HepG2 (cell line): ENCODE measurements around the gene ATP5F1E. TPM values are rescaled to one million over a fixed set of nuclear protein-coding genes. Genes with fewer than 3 reads are reported as not detected.

Experiments used
- ATF7 ChIP-seq, 2 experiments: fragments of 450-650 bp in 1 of 2; sonication (generic) in 1 of 2; formaldehyde crosslinking in 1 of 2; IDR thresholded peaks; 2 replicates each; pipeline versions ENCODE4 v1.4.0 to v1.6.1; 2016 to 2020; ENCODE audit warnings: antibody characterized with exemption in 1 of 2, mild to moderate bottlenecking in 1 of 2, missing genetic modification reagents in 1 of 2
- DMAP1 ChIP-seq: IDR thresholded peaks from 2 replicates; pipeline ENCODE4 v1.6.1; 2016
- HBP1 ChIP-seq: IDR thresholded peaks from 2 replicates; pipeline ENCODE4 v1.6.1; 2016; ENCODE audit warnings: low read depth, control low read depth
- HOXA7 ChIP-seq: sonication (generic); formaldehyde crosslinking; IDR thresholded peaks from 2 replicates; pipeline ENCODE4 v1.8.1; 2022; ENCODE audit warnings: mild to moderate bottlenecking, missing genetic modification reagents, moderate library complexity
- MXD1 ChIP-seq: sonication (generic); formaldehyde crosslinking; IDR thresholded peaks from 2 replicates; pipeline ENCODE4 v1.4.0; 2020; ENCODE audit warnings: mild to moderate bottlenecking, missing genetic modification reagents
- NCOA2 ChIP-seq: sonication (generic); formaldehyde crosslinking; IDR thresholded peaks from 2 replicates; pipeline ENCODE4 v1.8.0; 2022; ENCODE audit warnings: inconsistent platforms
- ONECUT2 ChIP-seq: sonication (generic); formaldehyde crosslinking; IDR thresholded peaks from 2 replicates; pipeline ENCODE4 v1.4.0; 2020; ENCODE audit warnings: missing genetic modification reagents
- SKIL ChIP-seq: sonication (generic); formaldehyde crosslinking; IDR thresholded peaks from 2 replicates; pipeline ENCODE4 v1.8.0; 2022; ENCODE audit warnings: missing genetic modification reagents, mild to moderate bottlenecking, moderate library complexity, borderline replicate concordance
- SMAD3 ChIP-seq: sonication (generic); formaldehyde crosslinking; IDR thresholded peaks from 2 replicates; pipeline ENCODE4 v1.4.0; 2020; ENCODE audit warnings: missing genetic modification reagents
- SP140L ChIP-seq: sonication (generic); formaldehyde crosslinking; IDR thresholded peaks from 2 replicates; pipeline ENCODE4 v1.4.0; 2020; ENCODE audit warnings: missing genetic modification reagents, borderline replicate concordance
- TFDP2 ChIP-seq: sonication (generic); formaldehyde crosslinking; IDR thresholded peaks from 2 replicates; pipeline ENCODE4 v1.4.0; 2020; ENCODE audit warnings: missing genetic modification reagents
- ZFP91 ChIP-seq: sonication (generic); formaldehyde crosslinking; IDR thresholded peaks from 2 replicates; pipeline ENCODE4 v1.9.0; 2022; ENCODE audit warnings: missing genetic modification reagents, mild to moderate bottlenecking, borderline replicate concordance
- ZNF20 ChIP-seq: sonication (generic); formaldehyde crosslinking; IDR thresholded peaks from 2 replicates; pipeline ENCODE4 v1.4.0; 2020; ENCODE audit warnings: mild to moderate bottlenecking, moderate library complexity, missing genetic modification reagents
- ZNF251 ChIP-seq: sonication (generic); formaldehyde crosslinking; IDR thresholded peaks from 2 replicates; pipeline ENCODE4 v1.9.0; 2021; ENCODE audit warnings: mild to moderate bottlenecking, missing genetic modification reagents
- ZNF263 ChIP-seq: sonication (generic); formaldehyde crosslinking; IDR thresholded peaks from 2 replicates; pipeline ENCODE4 v1.4.0; 2020; ENCODE audit warnings: missing genetic modification reagents
- ZNF510 ChIP-seq: sonication (generic); formaldehyde crosslinking; IDR thresholded peaks from 2 replicates; pipeline ENCODE4 v1.4.0; 2020; ENCODE audit warnings: low read depth, mild to moderate bottlenecking, missing genetic modification reagents
- ZNF687 ChIP-seq: sonication (generic); formaldehyde crosslinking; IDR thresholded peaks from 2 replicates; pipeline ENCODE4 v1.5.1; 2020; ENCODE audit warnings: mild to moderate bottlenecking, missing genetic modification reagents, moderate library complexity
- polyA plus RNA-seq, 8 experiments: library from polyadenylated mRNA; depleted of rRNA in 3 of 8; stranded (reverse) in 7 of 8; unstranded in 1 of 8; fragments of >200 nt; fragmentation: Illumina TruSeq in 4 of 8; extraction: Trizol in 4 of 8; gene quantifications; 2 replicates each; pipeline versions ENCODE4 v1.2.1 to v1.2.3, GENCODE V29; 2011 to 2016; ENCODE audit warnings: low read depth in 4 of 8, missing spikeins in 1 of 8, mixed read lengths in 1 of 8; ENCODE audit not compliant: insufficient read depth in 1 of 8
- total RNA-seq, 5 experiments: library from RNA; depleted of rRNA; stranded (reverse); fragments of >200 nt; fragmentation: Illumina TruSeq; extraction: Trizol; gene quantifications; 2 replicates each; pipeline ENCODE4 v1.2.3, GENCODE V29; 2016; ENCODE audit warnings: low read depth in 1 of 5

The ATP5F1E gene
- total and polyA plus RNA-seq, 2 of the 13 experiments (the other 11 are each of a cell fraction or from before 2014, with no cell fraction given): 121 to 134 TPM

- TF ChIP-seq HBP1 (CRISPR knock-in tag) (peak; percentile 87; the same call in 1 of the 2 replicates), ONECUT2 (0 out of 2 replicates have a peak, but pooled peaks have one; percentile 56), DMAP1 (CRISPR knock-in tag) (peak; percentile 75), ATF7 (IDR thresholded peaks at IDR 0.05) (no peak), ATF7 (CRISPR knock-in tag; IDR thresholded peaks at IDR 0.05) (peak; percentile 77; the same call in 1 of the 2 replicates), SMAD3 (CRISPR knock-in tag) (peak; percentile 70), SKIL (CRISPR knock-in tag) (peak; percentile 97), ZNF510 (peak; percentile 66; the same call in 1 of the 2 replicates), SP140L (CRISPR knock-in tag) (no peak; the same call in 1 of the 2 replicates), HOXA7 (no peak), NCOA2 (CRISPR knock-in tag) (peak; percentile 92), ZNF251 (CRISPR knock-in tag) (no peak), ZNF20 (CRISPR knock-in tag) (no peak), ZNF263 (CRISPR knock-in tag) (peak; percentile 75), MXD1 (CRISPR knock-in tag) (no peak), ZFP91 (CRISPR knock-in tag) (peak; percentile 84), TFDP2 (CRISPR knock-in tag) (peak; percentile 94), ZNF687 (CRISPR knock-in tag) (peak; percentile 86)
These were observed 16.1 kb downstream of the ATP5F1E start (continued) for GRCh38 chr20:59015812-59016711.
